Panc1 (cell line): Measurements from ENCODE around the gene MTCH1.

Experiments used
- CTCF ChIP-seq: fragments of 450-650 bp; IDR thresholded peaks from 2 replicates; pipeline ENCODE4 v1.5.1; 2017; ENCODE audit warnings: mild to moderate bottlenecking
- POLR2AphosphoS5 ChIP-seq: IDR thresholded peaks from 2 replicates; pipeline ENCODE4 v1.6.1; 2012; ENCODE audit warnings: mild to moderate bottlenecking, low read depth, low read length, moderate library complexity
- REST ChIP-seq, 2 experiments: IDR thresholded peaks; 2 replicates each; pipeline ENCODE4 v1.6.1; 2011 to 2012; ENCODE audit warnings: low read depth in 2 of 2, control low read depth in 1 of 2, low read length in 1 of 2, mild to moderate bottlenecking in 1 of 2, moderate library complexity in 1 of 2; ENCODE audit not compliant: insufficient read depth in 1 of 2
- SIN3A ChIP-seq: IDR thresholded peaks from 2 replicates; pipeline ENCODE4 v1.6.1; 2012; ENCODE audit warnings: low read depth, mild to moderate bottlenecking, low read length, moderate library complexity, borderline replicate concordance; ENCODE audit not compliant: insufficient read depth
- TCF7L2 ChIP-seq: IDR thresholded peaks from 2 replicates; pipeline ENCODE4 v1.6.1; 2011; ENCODE audit warnings: mild to moderate bottlenecking, low read depth, low read length, inconsistent platforms

- TF ChIP-seq POLR2AphosphoS5 (no peak), CTCF (no peak), SIN3A (no peak), REST (IDR thresholded peaks at IDR 0.05; ENCODE audit: insufficient read depth in 1 of 2, low read depth in 2 of 2, low read length in 1 of 2) (no peak), TCF7L2 (no peak)
These were observed 38.8 kb upstream of the MTCH1 start for GRCh38 chr6:37024656-37025337.
